HG03108 (cell line): Measurements from ENCODE around the gene ZNF226.
"Not testable (repeated sequence)": the region's sequence is repeated elsewhere in the genome, so short reads cannot be mapped to it uniquely, and the experiment has no call there.

ENCODE experiments used
- ATAC-seq: cut with Tn5 transposase; IDR thresholded peaks from one replicate; pipeline ENCODE4 v1.9.1; 2021; ENCODE audit warnings: moderate library complexity; ENCODE audit not compliant: unreplicated experiment

The ZNF226 gene

GRCh38 chr19:44207126-44207803, 42.4 kb downstream of the ZNF226 start:
- ATAC-seq: peak; percentile 83

GRCh38 chr19:44212250-44212865, 47.5 kb downstream of the ZNF226 start, which contains the start of gene ZNF227:
Gene ZNF227 (plus strand): TSS chr19:44212532. CDS start chr19:44217793, 5,261 bp downstream.
- ATAC-seq: peak; percentile 88

- ATAC-seq: no peak
These were observed 48.0 kb downstream of the ZNF226 start for GRCh38 chr19:44212866-44213346.

- not testable (repeated sequence) for ATAC-seq
These were observed 55.0 kb downstream of the ZNF226 start for GRCh38 chr19:44219926-44220325.

DNA sequence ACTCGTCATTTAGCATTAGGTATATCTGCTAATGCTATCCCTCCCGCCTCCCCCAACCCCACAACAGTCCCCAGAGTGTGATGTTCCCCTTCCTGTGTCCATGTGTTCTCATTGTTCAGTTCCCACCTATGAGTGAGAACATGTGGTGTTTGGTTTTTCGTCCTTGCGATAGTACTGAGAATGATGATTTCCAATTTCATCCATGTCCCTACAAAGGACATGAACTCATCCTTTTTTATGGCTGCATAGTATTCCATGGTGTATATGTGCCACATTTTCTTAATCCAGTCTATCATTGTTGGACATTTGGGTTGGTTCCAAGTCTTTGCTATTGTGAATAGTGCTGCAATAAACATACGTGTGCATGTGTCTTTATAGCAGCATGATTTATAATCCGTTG, 55.9 kb downstream of the ZNF226 start:
- not testable (repeated sequence) for ATAC-seq

- ATAC-seq: not testable (repeated sequence)
These were observed 56.4 kb downstream of the ZNF226 start for GRCh38 chr19:44221291-44221690.
